SK-N-SH (cell line): ENCODE results near the gene ORM1. TPM values are rescaled to one million over a fixed set of nuclear protein-coding genes. Genes with fewer than 3 reads are reported as not detected.
A peak's percentile ranks its signal among the peaks of the same experiment; 100 is the strongest.

Experiments used
- CTCF ChIA-PET: fragments of 300-600, 350-600 bp; formaldehyde crosslinking; extraction: SDS; loops from one replicate; lab custom pipeline; 2021; lab: Yijun Ruan, JAX
- POLR2A ChIA-PET: fragments of 350-600 bp; sonication (Branson Sonifier 250); formaldehyde crosslinking; extraction: SDS; loops from one replicate; lab custom pipeline; 2020; ENCODE audit warnings: antibody characterized with exemption, inconsistent platforms; lab: Yijun Ruan, JAX
- DNase-seq: peaks from one replicate; pipeline ENCODE4 v3.0.0; 2012
- H2AFZ ChIP-seq: fragments of 200-600 bp; sonication (generic); 2 replicates; pipeline ENCODE4 v1.8.1; 2016; ENCODE audit warnings: antibody characterized with exemption, mild to moderate bottlenecking, low read depth
- H3F3A ChIP-seq: fragments of 200-600 bp; sonication (generic); replicated peaks from 2 replicates; pipeline ENCODE3; 2016; ENCODE audit warnings: antibody characterized with exemption, mild to moderate bottlenecking; ENCODE audit not compliant: insufficient read depth
- H3K27ac ChIP-seq, 2 experiments: fragments of 200-500 bp in 1 of 2; fragments of 200-600 bp in 1 of 2; sonication (Bioruptor generic) in 1 of 2; sonication (generic), shearing (Covaris generic) in 1 of 2; 2 replicates each; pipeline versions ENCODE4 v1.5.1 to v1.6.1; 2014 to 2016; ENCODE audit warnings: low read depth in 2 of 2, inconsistent platforms in 1 of 2, low read length in 1 of 2, mild to moderate bottlenecking in 1 of 2, mixed read lengths in 1 of 2
- H3K27me3 ChIP-seq: fragments of 200-600 bp; sonication (generic), shearing (Covaris generic); 2 replicates; pipeline ENCODE4 v1.6.1; 2016; ENCODE audit warnings: mixed run types; ENCODE audit not compliant: insufficient read depth
- H3K36me3 ChIP-seq, 2 experiments: fragments of 200-500 bp in 1 of 2; fragments of 200-600 bp in 1 of 2; sonication (Bioruptor generic) in 1 of 2; sonication (generic) in 1 of 2; replicated peaks in 1 of 2; 2 replicates each; pipeline versions ENCODE3 to v1.5.1; 2014 to 2016; ENCODE audit warnings: low read length in 1 of 2, mild to moderate bottlenecking in 1 of 2; ENCODE audit not compliant: insufficient read depth in 2 of 2, control insufficient read depth in 1 of 2
- H3K4me1 ChIP-seq, 2 experiments: fragments of 200-500 bp in 1 of 2; fragments of 200-600 bp in 1 of 2; sonication (Bioruptor generic) in 1 of 2; sonication (generic), shearing (Covaris generic) in 1 of 2; 2 replicates each; pipeline versions ENCODE4 v1.5.1 to v1.6.1; 2014 to 2016; ENCODE audit warnings: low read depth in 1 of 2, low read length in 1 of 2, mixed run types in 1 of 2; ENCODE audit not compliant: insufficient read depth in 2 of 2, control insufficient read depth in 1 of 2
- H3K4me2 ChIP-seq: fragments of 200-600 bp; sonication (generic), shearing (Covaris generic); 2 replicates; pipeline ENCODE4 v1.6.1; 2017; ENCODE audit warnings: mixed run types
- H3K4me3 ChIP-seq, 2 experiments: fragments of 200-500 bp in 1 of 2; fragments of 200-600 bp in 1 of 2; sonication (Bioruptor generic) in 1 of 2; sonication (generic), shearing (Covaris generic) in 1 of 2; 2 replicates each; pipeline versions ENCODE4 v1.5.1 to v1.8.1; 2014 to 2016; ENCODE audit warnings: low read depth in 2 of 2, inconsistent platforms in 1 of 2, low read length in 1 of 2, mild to moderate bottlenecking in 1 of 2, mixed read lengths in 1 of 2, moderate library complexity in 1 of 2
- H3K79me2 ChIP-seq: fragments of 200-600 bp; sonication (generic); 2 replicates; pipeline ENCODE4 v1.8.1; 2017; ENCODE audit warnings: mild to moderate bottlenecking; ENCODE audit not compliant: insufficient read depth
- H3K9ac ChIP-seq: fragments of 200-600 bp; sonication (generic); 2 replicates; pipeline ENCODE4 v1.6.1; 2017; ENCODE audit warnings: mixed run types
- H3K9me2 ChIP-seq: fragments of 200-600 bp; sonication (generic); 2 replicates; pipeline ENCODE4 v1.6.1; 2017; ENCODE audit warnings: mixed run types
- H3K9me3 ChIP-seq: fragments of 200-600 bp; sonication (generic); 2 replicates; pipeline ENCODE4 v1.6.1; 2017; ENCODE audit warnings: mixed run types, mild to moderate bottlenecking, moderate library complexity
- H4K20me1 ChIP-seq: fragments of 200-600 bp; sonication (generic); 2 replicates; pipeline ENCODE4 v1.6.1; 2017; ENCODE audit warnings: mild to moderate bottlenecking, mixed run types; ENCODE audit not compliant: insufficient read depth
- CHD2 ChIP-seq: fragments of 150-350 bp; IDR thresholded peaks from 2 replicates; pipeline ENCODE4 v1.6.1; 2018; ENCODE audit warnings: low read length; ENCODE audit not compliant: partially characterized antibody
- EP300 ChIP-seq, 2 experiments: IDR thresholded peaks; 2 replicates each; pipeline versions ENCODE4 v1.4.0 to v1.6.1; 2012; ENCODE audit warnings: borderline replicate concordance in 1 of 2, low read depth in 1 of 2, low read length in 1 of 2
- EZH2phosphoT487 ChIP-seq: fragments of 200-600 bp; sonication (generic); IDR thresholded peaks from 2 replicates; pipeline ENCODE4 v1.6.1; 2017; ENCODE audit warnings: low read depth, mixed run types, mild to moderate bottlenecking, antibody characterized with exemption, moderate library complexity, borderline replicate concordance
- FOSL2 ChIP-seq: IDR thresholded peaks from 2 replicates; pipeline ENCODE4 v1.4.0; 2012; ENCODE audit warnings: low read depth, mild to moderate bottlenecking, moderate library complexity, borderline replicate concordance
- GATA2 ChIP-seq: sonication (generic); formaldehyde crosslinking; IDR thresholded peaks from 2 replicates; pipeline ENCODE4 v1.5.0; 2020; ENCODE audit warnings: mild to moderate bottlenecking, missing genetic modification reagents
- IRF3 ChIP-seq: fragments of 150-350 bp; IDR thresholded peaks from 2 replicates; pipeline ENCODE4 v1.6.1; 2016; ENCODE audit warnings: mild to moderate bottlenecking, low read depth, low read length
- JUND ChIP-seq: IDR thresholded peaks from 2 replicates; pipeline ENCODE4 v1.4.0; 2012
- MAX ChIP-seq: IDR thresholded peaks from 2 replicates; pipeline ENCODE4 v1.4.0; 2012; ENCODE audit warnings: low read depth
- MXI1 ChIP-seq: IDR thresholded peaks from 2 replicates; pipeline ENCODE4 v1.6.1; 2012; ENCODE audit warnings: mild to moderate bottlenecking, low read depth, low read length, improper control_type of control experiment
- NRF1 ChIP-seq: IDR thresholded peaks from 2 replicates; pipeline ENCODE4 v1.6.1; 2012; ENCODE audit warnings: low read depth, mild to moderate bottlenecking, low read length
- RCOR1 ChIP-seq: fragments of 150-350 bp; IDR thresholded peaks from 2 replicates; pipeline ENCODE4 v1.6.1; 2017; ENCODE audit warnings: antibody characterized with exemption, low read length
- TAF1 ChIP-seq: IDR thresholded peaks from 2 replicates; pipeline ENCODE4 v1.6.1; 2012; ENCODE audit warnings: low read depth, mild to moderate bottlenecking, low read length, moderate library complexity, borderline replicate concordance
- TCF12 ChIP-seq: IDR thresholded peaks from 2 replicates; pipeline ENCODE4 v1.4.0; 2012
- USF1 ChIP-seq: IDR thresholded peaks from 2 replicates; pipeline ENCODE4 v1.4.0; 2012; ENCODE audit warnings: low read depth, borderline replicate concordance
- YY1 ChIP-seq: IDR thresholded peaks from 2 replicates; pipeline ENCODE4 v1.4.0; 2012; ENCODE audit warnings: low read depth, mild to moderate bottlenecking
- WGBS: methylation state at CpG from one replicate; pipeline ENCODE4 v1.1.6; 2017; ENCODE audit warnings: low lambda C conversion rate; 5-methylcytosine and 5-hydroxymethylcytosine counted together
- polyA plus RNA-seq, 3 experiments: library from polyadenylated mRNA; depleted of rRNA; stranded (reverse); fragments of >200 nt; gene quantifications; 2 replicates each; pipeline ENCODE4 v1.2.3, GENCODE V29; 2012

Gene ORM1
- polyA plus RNA-seq, 1 of the 3 experiments (the other 2 are of a cell fraction), result not detected

- no peak for TF ChIP-seq TCF12
- no peak for TF ChIP-seq YY1
- no peak for TF ChIP-seq USF1
Observed at GRCh38 chr9:114363424-114363823, 40.5 kb downstream of the ORM1 start (continued).

- ChIA-PET CTCF (interaction anchor here (1.0 to 1.1 kb wide), 2 partner anchors 27 to 282 kb away, joined by 3 read pairs; no protein-coding TSS in a partner anchor), POLR2A (no interaction called here)
- TF ChIP-seq CHD2, result no peak
- TF ChIP-seq IRF3, result no peak
- Histone ChIP-seq H3K9ac (no peak overlapping the region), H3K4me3 (no peak overlapping the region), H3K9me3 (no peaks in the 10 kb centered on the region), H3K27me3 (no peaks in the 10 kb centered on the region), H2AFZ (no peak overlapping the region), H4K20me1 (no peaks in the 10 kb centered on the region), H3K36me3 (no peaks in the 10 kb centered on the region), H3F3A (peaks cover 3% of the 10 kb centered on the region), H3K79me2 (no peaks in the 10 kb centered on the region), H3K27ac (peak overlapping the region in 1 of 2 experiments; percentile 42; a peak in 2 of 4 replicates), H3K4me2 (0 out of 2 replicates have a peak overlapping the region, but pooled peaks have one; percentile 19), H3K9me2 (no peaks in the 10 kb centered on the region), H3K4me1 (peaks cover 0 to 5% of the 10 kb centered on the region in 2 experiments; a peak in 1 of 4 replicates)
- WGBS, result 78% methylated on average over 4 of the region's 6 CpGs
- no peak for DNase-seq
Observed at GRCh38 chr9:114364134-114365041, 41.5 kb downstream of the ORM1 start.

- Histone ChIP-seq H3K79me2 (no peaks in the 10 kb centered on the region), H3K4me1 (peaks cover 0 to 5% of the 10 kb centered on the region in 2 experiments; a peak in 1 of 4 replicates), H3K4me3 (no peak overlapping the region), H3F3A (peaks cover 3% of the 10 kb centered on the region), H2AFZ (no peak overlapping the region), H3K9ac (no peak overlapping the region), H3K27me3 (no peaks in the 10 kb centered on the region), H3K4me2 (no peak overlapping the region), H3K9me3 (no peaks in the 10 kb centered on the region), H3K27ac (no peak overlapping the region), H3K36me3 (no peaks in the 10 kb centered on the region), H4K20me1 (no peaks in the 10 kb centered on the region), H3K9me2 (no peaks in the 10 kb centered on the region)
- ChIA-PET POLR2A (no interaction called here), CTCF (interaction anchor here (0.6 to 1.1 kb wide), 3 partner anchors 27 to 581 kb away, joined by 3 read pairs; no protein-coding TSS in a partner anchor)
- DNase-seq, result no peak
- no peak for TF ChIP-seq EZH2phosphoT487
- TF ChIP-seq FOSL2, result no peak
- TF ChIP-seq MXI1, result no peak
- no peak for TF ChIP-seq IRF3
- TF ChIP-seq MAX, result no peak
- TF ChIP-seq RCOR1, result no peak
- no peak for TF ChIP-seq EP300 (IDR thresholded peaks at IDR 0.05; ENCODE audit: borderline replicate concordance in 1 of 2, low read depth in 1 of 2, low read length in 1 of 2)
- TF ChIP-seq TAF1, result no peak
- TF ChIP-seq NRF1, result no peak
- no peak for TF ChIP-seq GATA2
- no peak for TF ChIP-seq TCF12
- TF ChIP-seq YY1, result no peak
- no peak for TF ChIP-seq JUND
- no peak for TF ChIP-seq USF1
- WGBS, result 90% methylated on average over 2 of the region's 2 CpGs
Observed at GRCh38 chr9:114365194-114365593, 42.3 kb downstream of the ORM1 start.
